NK-92 treated with Interleukin-12 subunit alpha and Interleukin-12 subunit beta, amount 100 ng/mL, for 24 hours (cell line): ENCODE measurements around the gene ADGRB2.

Source experiments
- DNase-seq: peaks from one replicate; lab custom pipeline; 2025; lab: John Stamatoyannopoulos, UW

Gene ADGRB2

GRCh38 chr1:31677401-31677800, 86.7 kb downstream of the ADGRB2 start:
- no peak for DNase-seq
